Neural cell (in vitro differentiated cells): Measurements from ENCODE around the gene GFPT2.

Source experiments
- EP300 ChIP-seq: fragments of 450-650 bp; conservative IDR thresholded peaks from 2 replicates; pipeline ENCODE4 v1.6.1; 2014; ENCODE audit warnings: antibody characterized with exemption, mild to moderate bottlenecking, moderate library complexity; ENCODE audit not compliant: poor library complexity, severe bottlenecking
- EZH2 ChIP-seq: fragments of 200-600, 300-800 bp; shearing (Covaris generic), sonication (generic); IDR thresholded peaks from 2 replicates; pipeline ENCODE4 v1.6.1; 2014; ENCODE audit warnings: antibody characterized with exemption, low read length, borderline replicate concordance, mild to moderate bottlenecking; ENCODE audit not compliant: insufficient read depth, poor library complexity, severe bottlenecking
- POLR2AphosphoS5 ChIP-seq: IDR thresholded peaks from 2 replicates; pipeline ENCODE4 v1.6.1; 2012
- SMC3 ChIP-seq: fragments of 450-650 bp; conservative IDR thresholded peaks from 2 replicates; pipeline ENCODE4 v1.6.1; 2014; ENCODE audit warnings: antibody characterized with exemption, mild to moderate bottlenecking, moderate library complexity; ENCODE audit not compliant: poor library complexity
- TAF1 ChIP-seq: IDR thresholded peaks from 2 replicates; pipeline ENCODE4 v1.6.1; 2012; ENCODE audit warnings: low read depth
- TF ChIP-seq, protein P1 (sequence below): fragments of 450-650 bp; IDR thresholded peaks from 2 replicates; pipeline ENCODE4 v1.5.1; 2014; ENCODE audit warnings: antibody characterized with exemption, mild to moderate bottlenecking, moderate library complexity; ENCODE audit not compliant: poor library complexity, severe bottlenecking
- TF ChIP-seq, protein P2 (sequence below): IDR thresholded peaks from 2 replicates; pipeline ENCODE4 v1.6.1; 2012; ENCODE audit warnings: borderline replicate concordance

DNA sequence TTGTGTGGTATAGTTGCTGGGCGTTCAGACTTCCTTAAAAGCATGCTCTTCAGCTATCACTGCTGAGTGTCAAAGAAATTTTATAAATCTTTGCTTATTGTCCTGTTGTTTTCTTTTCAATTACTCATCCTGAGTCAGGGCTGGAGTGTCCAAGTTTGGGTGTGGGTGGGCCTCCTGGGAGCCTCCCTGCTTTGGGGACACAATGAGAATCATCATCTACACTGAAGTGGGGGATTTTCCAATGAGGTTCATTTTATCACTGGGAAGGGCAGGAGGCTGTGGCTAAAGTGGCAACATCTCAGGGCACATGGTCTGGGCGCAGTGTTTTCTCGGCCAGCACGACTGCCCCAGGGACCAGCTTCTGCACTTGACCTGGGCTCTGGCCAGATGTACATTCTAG is 19.5 kb downstream of the GFPT2 start:
- TF ChIP-seq, protein P1, sequence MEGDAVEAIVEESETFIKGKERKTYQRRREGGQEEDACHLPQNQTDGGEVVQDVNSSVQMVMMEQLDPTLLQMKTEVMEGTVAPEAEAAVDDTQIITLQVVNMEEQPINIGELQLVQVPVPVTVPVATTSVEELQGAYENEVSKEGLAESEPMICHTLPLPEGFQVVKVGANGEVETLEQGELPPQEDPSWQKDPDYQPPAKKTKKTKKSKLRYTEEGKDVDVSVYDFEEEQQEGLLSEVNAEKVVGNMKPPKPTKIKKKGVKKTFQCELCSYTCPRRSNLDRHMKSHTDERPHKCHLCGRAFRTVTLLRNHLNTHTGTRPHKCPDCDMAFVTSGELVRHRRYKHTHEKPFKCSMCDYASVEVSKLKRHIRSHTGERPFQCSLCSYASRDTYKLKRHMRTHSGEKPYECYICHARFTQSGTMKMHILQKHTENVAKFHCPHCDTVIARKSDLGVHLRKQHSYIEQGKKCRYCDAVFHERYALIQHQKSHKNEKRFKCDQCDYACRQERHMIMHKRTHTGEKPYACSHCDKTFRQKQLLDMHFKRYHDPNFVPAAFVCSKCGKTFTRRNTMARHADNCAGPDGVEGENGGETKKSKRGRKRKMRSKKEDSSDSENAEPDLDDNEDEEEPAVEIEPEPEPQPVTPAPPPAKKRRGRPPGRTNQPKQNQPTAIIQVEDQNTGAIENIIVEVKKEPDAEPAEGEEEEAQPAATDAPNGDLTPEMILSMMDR: no peak
- TF ChIP-seq EZH2 (no peak), TAF1 (no peak), POLR2AphosphoS5 (no peak), EP300 (no peak), SMC3 (no peak)
- TF ChIP-seq, protein P2, sequence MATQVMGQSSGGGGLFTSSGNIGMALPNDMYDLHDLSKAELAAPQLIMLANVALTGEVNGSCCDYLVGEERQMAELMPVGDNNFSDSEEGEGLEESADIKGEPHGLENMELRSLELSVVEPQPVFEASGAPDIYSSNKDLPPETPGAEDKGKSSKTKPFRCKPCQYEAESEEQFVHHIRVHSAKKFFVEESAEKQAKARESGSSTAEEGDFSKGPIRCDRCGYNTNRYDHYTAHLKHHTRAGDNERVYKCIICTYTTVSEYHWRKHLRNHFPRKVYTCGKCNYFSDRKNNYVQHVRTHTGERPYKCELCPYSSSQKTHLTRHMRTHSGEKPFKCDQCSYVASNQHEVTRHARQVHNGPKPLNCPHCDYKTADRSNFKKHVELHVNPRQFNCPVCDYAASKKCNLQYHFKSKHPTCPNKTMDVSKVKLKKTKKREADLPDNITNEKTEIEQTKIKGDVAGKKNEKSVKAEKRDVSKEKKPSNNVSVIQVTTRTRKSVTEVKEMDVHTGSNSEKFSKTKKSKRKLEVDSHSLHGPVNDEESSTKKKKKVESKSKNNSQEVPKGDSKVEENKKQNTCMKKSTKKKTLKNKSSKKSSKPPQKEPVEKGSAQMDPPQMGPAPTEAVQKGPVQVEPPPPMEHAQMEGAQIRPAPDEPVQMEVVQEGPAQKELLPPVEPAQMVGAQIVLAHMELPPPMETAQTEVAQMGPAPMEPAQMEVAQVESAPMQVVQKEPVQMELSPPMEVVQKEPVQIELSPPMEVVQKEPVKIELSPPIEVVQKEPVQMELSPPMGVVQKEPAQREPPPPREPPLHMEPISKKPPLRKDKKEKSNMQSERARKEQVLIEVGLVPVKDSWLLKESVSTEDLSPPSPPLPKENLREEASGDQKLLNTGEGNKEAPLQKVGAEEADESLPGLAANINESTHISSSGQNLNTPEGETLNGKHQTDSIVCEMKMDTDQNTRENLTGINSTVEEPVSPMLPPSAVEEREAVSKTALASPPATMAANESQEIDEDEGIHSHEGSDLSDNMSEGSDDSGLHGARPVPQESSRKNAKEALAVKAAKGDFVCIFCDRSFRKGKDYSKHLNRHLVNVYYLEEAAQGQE: no peak
